Right lobe of liver (tissue), 6 donors: ENCODE results near the gene RFFL. TPM values are rescaled to one million over a fixed set of nuclear protein-coding genes. Genes with fewer than 3 reads are reported as not detected.
"Not testable (repeated sequence)": the region's sequence is repeated elsewhere in the genome, so short reads cannot be mapped to it uniquely, and the experiment has no call there.

ENCODE experiments used
- ATAC-seq, 4 donors: fragments of 200-7000 bp; cut with Tn5 transposase; one replicate each; pipeline ENCODE4 v1.9.1; 2020; ENCODE audit warnings: mild to moderate bottlenecking in 4 of 4, moderate library complexity in 4 of 4
- DNase-seq, 3 donors: peaks; one replicate each; pipeline ENCODE4 v3.0.0-alpha.2; 2020
- H3K27ac ChIP-seq, 3 donors: fragments of 200-600 bp; one replicate each; pipeline ENCODE4 v1.8.0; 2022
- H3K27me3 ChIP-seq, 2 donors: fragments of 200-600 bp; one replicate each; pipeline ENCODE4 v1.8.0; 2022
- H3K36me3 ChIP-seq, 4 donors: fragments of 200-600 bp; sonication (generic) in 1 of 4; one replicate each; pipeline versions ENCODE4 v1.5.1 to v1.8.0; 2017 to 2022; ENCODE audit warnings: control low read depth in 1 of 4
- H3K4me1 ChIP-seq, 4 donors: fragments of 200-600 bp; sonication (generic) in 1 of 4; one replicate each; pipeline versions ENCODE4 v1.5.1 to v1.8.0; 2017 to 2022; ENCODE audit warnings: control low read depth in 1 of 4
- H3K4me3 ChIP-seq, 3 donors: fragments of 200-600 bp; one replicate each; pipeline ENCODE4 v1.8.0; 2022
- H3K9me3 ChIP-seq, 4 donors: fragments of 200-600 bp; sonication (generic) in 1 of 4; one replicate each; pipeline versions ENCODE4 v1.5.1 to v1.8.0; 2017 to 2022; ENCODE audit warnings: control low read depth in 1 of 4
- CTCF ChIP-seq, 4 donors: fragments of 200-600 bp in 3 of 4; fragments of 450-650 bp in 1 of 4; IDR thresholded peaks; one replicate each; pipeline versions ENCODE4 v1.5.1 to v1.8.0; 2016 to 2022; ENCODE audit warnings: antibody characterized with exemption in 4 of 4, mild to moderate bottlenecking in 2 of 4
- POLR2A ChIP-seq: fragments of 450-650 bp; IDR thresholded peaks from one replicate; pipeline ENCODE4 v1.6.1; 2017; ENCODE audit warnings: antibody characterized with exemption, mild to moderate bottlenecking
- WGBS: methylation state at CpG from one replicate; pipeline ENCODE4 v1.1.6; 2018; ENCODE audit warnings: low coverage, low lambda C conversion rate; ENCODE audit not compliant: insufficient coverage; ENCODE audit errors: missing lambda C conversion rate; 5-methylcytosine and 5-hydroxymethylcytosine counted together
- intact Hi-C, 2 donors: fragments of 100-400 bp; cut with DNase I; formaldehyde crosslinking; loops; one replicate each; pipeline versions ENCODE4 v1.11.2 to v1.14.1; 2022
- total RNA-seq, 6 experiments: library from RNA; depleted of rRNA in 2 of 6; stranded (reverse); fragments of >200 nt in 2 of 6; fragmentation: NEBNext Ultra II Directional in 3 of 6; extraction: Animal tissue kit (Norgen Biotek cat#: 25700) in 3 of 6; gene quantifications; one replicate each; pipeline versions ENCODE4 v1.1.0 to v1.2.4, GENCODE V29; 2016 to 2023
- donor health status: DM: no; HTN: yes; CAD: no.
- donor health status: DM: no; HTN: no; CAD: no.
- donor health status: DM: no; HTN: no; CAD: no.
- donor health status: DM: no; HTN: yes; CAD: no.
- donor health status: DM: no; HTN: yes; CAD: no.

Gene RFFL
- total RNA-seq, 6 experiments from 2014 or later: 29.0 to 39.0 (median 34.1) TPM

DNA sequence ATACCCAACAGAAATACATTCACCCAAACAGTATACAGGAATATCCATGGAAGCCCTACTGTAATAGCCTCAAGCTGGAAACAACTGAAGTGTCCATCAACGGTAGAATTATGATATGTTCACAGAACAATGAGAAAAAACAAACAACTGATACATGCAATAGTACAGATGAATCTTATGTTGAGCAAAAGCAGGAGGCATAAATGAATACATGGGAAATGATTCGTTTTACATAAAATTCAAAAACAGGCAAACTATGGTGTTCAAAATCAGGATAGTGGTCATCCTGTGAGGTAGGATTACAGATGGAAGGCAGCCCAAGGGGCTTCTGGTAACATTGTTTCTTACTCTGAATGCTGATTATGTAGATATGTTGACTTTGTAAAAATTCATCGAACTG lies 25.1 kb downstream of the RFFL start:
- no peak for ATAC-seq
- H3K36me3 ChIP-seq: peaks cover 0 to 2% (median 0%) of the 10 kb centered on the region in 4 donors

GRCh38 chr17:35030780-35031179 lies 32.7 kb downstream of the RFFL start:
- TF ChIP-seq POLR2A: no peak
- TF ChIP-seq CTCF (IDR thresholded peaks at IDR 0.05): no peak
- intact Hi-C loops: no loop called here
- 100% methylated on average over 1 of the region's 1 CpG for WGBS
- Histone ChIP-seq H3K27me3 (no peaks in the 10 kb centered on the region), H3K36me3 (peaks cover 0 to 6% (median 5%) of the 10 kb centered on the region in 4 donors), H3K27ac (no peak overlapping the region), H3K4me1 (no peaks in the 10 kb centered on the region), H3K9me3 (no peaks in the 10 kb centered on the region), H3K4me3 (no peak overlapping the region)
- ATAC-seq (no peak), DNase-seq (no peak)

More for the DNA sequence above, 25.1 kb downstream of the RFFL start:
- H3K4me3 ChIP-seq: no peak overlapping the region
- no peak overlapping the region for H3K27ac ChIP-seq
- H3K9me3 ChIP-seq: no peaks in the 10 kb centered on the region
- no peak for DNase-seq
- no peak for TF ChIP-seq POLR2A
- TF ChIP-seq CTCF (IDR thresholded peaks at IDR 0.05): no peak
- H3K27me3 ChIP-seq: no peaks in the 10 kb centered on the region
- intact Hi-C loops: no loop called here
- no peaks in the 10 kb centered on the region for H3K4me1 ChIP-seq
- 88% methylated on average over 3 of the region's 3 CpGs for WGBS

DNA sequence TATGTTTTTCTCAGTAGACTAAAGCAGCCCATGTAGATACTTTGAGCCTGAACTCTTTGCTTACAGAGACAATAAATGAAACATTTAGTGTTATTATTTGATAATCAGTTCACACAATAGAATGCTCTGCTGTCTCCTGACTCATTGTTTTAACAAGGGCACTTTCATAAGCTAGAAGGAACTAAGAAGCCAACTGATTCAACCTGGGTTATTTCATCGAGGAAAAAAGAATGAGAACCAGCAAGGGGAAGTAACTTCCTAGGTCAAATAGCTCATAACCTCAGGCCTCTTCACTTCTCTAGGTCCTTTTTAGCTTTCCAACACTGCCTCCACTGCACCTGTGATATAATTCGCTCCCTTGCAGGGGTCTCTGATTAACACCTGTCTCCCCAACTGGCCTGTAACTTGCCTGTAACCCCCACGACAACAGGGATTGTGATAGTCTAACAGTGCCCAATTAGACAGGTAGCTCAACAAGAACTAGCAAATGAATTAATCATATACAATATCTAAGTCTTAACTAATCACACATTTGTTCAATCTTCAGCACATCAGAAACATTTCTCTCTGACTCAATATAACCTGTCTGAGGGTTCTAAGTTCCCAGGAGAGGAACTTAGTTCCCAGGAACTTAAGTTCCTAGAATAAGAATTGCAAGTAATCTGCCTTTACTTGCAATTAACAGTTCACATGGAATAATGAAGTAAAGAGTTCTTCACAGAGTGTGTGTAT lies 34.8 kb downstream of the RFFL start:
- no peak overlapping the region for H3K4me3 ChIP-seq
- 37% methylated on average over 3 of the region's 3 CpGs for WGBS
- no peaks in the 10 kb centered on the region for H3K27me3 ChIP-seq
- H3K4me1 ChIP-seq: peaks cover 0 to 4% (median 0%) of the 10 kb centered on the region in 4 donors
- no peak overlapping the region for H3K27ac ChIP-seq
- DNase-seq: no peak
- intact Hi-C loops: no loop called here
- peaks cover 0 to 26% (median 8%) of the 10 kb centered on the region in 4 donors for H3K36me3 ChIP-seq
- no peaks in the 10 kb centered on the region for H3K9me3 ChIP-seq
- TF ChIP-seq POLR2A (no peak), CTCF (IDR thresholded peaks at IDR 0.05) (no peak)
- peak in 1 of 4 donors; percentile 15 for ATAC-seq

- ATAC-seq, H3K27me3 ChIP-seq, H3K27ac ChIP-seq, H3K4me3 ChIP-seq, intact Hi-C loops, DNase-seq, H3K4me1 ChIP-seq, H3K9me3 ChIP-seq: not testable (repeated sequence)
- 92% methylated on average over 2 of the region's 4 CpGs for WGBS
- H3K36me3 ChIP-seq: peaks cover 0 to 30% (median 8%) of the 10 kb centered on the region in 4 donors
Measured at GRCh38 chr17:35028097-35028496, 35.4 kb downstream of the RFFL start.

- no peak for ATAC-seq
- Histone ChIP-seq H3K4me1 (peaks cover 0 to 22% (median 11%) of the 10 kb centered on the region in 4 donors), H3K27me3 (no peaks in the 10 kb centered on the region), H3K36me3 (peaks cover 0 to 40% (median 7%) of the 10 kb centered on the region in 4 donors), H3K27ac (no peak overlapping the region), H3K4me3 (no peak overlapping the region), H3K9me3 (no peaks in the 10 kb centered on the region)
- intact Hi-C loops: no loop called here
- no peak for TF ChIP-seq CTCF (IDR thresholded peaks at IDR 0.05)
- TF ChIP-seq POLR2A: no peak
- no peak for DNase-seq
- 85% methylated on average over 1 of the region's 1 CpG for WGBS
Measured at GRCh38 chr17:35025541-35025940, 38.0 kb downstream of the RFFL start.
